Cardiac muscle cell (in vitro differentiated cells and primary cell): ENCODE results near the gene ARMC5. TPM values are rescaled to one million over a fixed set of nuclear protein-coding genes. Genes with fewer than 3 reads are reported as not detected.

Source experiments
- DNase-seq, 2 donors: peaks; one replicate each; pipeline versions ENCODE4 v3.0.0 to v3.0.0-alpha.2; 2010 to 2017; ENCODE audit warnings: low read depth in 1 of 2, low spot score in 1 of 2
- H3K27ac ChIP-seq: fragments of 200-600 bp; sonication (generic); 2 replicates; pipeline ENCODE4 v1.5.1; 2016
- H3K27me3 ChIP-seq: fragments of 200-600 bp; sonication (generic); 2 replicates; pipeline ENCODE4 v1.6.0; 2016; ENCODE audit warnings: control low read depth
- H3K36me3 ChIP-seq: fragments of 200-600 bp; sonication (generic); 2 replicates; pipeline ENCODE4 v1.5.1; 2016; ENCODE audit warnings: control low read depth
- H3K4me1 ChIP-seq: fragments of 200-600 bp; sonication (generic); 2 replicates; pipeline ENCODE4 v1.8.1; 2017; ENCODE audit warnings: low read depth, mild to moderate bottlenecking, mixed run types
- H3K4me3 ChIP-seq: fragments of 200-600 bp; sonication (generic); 2 replicates; pipeline ENCODE4 v1.5.1; 2016; ENCODE audit warnings: mild to moderate bottlenecking
- H3K9me3 ChIP-seq: fragments of 200-600 bp; sonication (generic); 2 replicates; pipeline ENCODE4 v1.5.1; 2017; ENCODE audit warnings: low read depth, mild to moderate bottlenecking, control low read depth
- CTCF ChIP-seq: IDR thresholded peaks from 2 replicates; pipeline ENCODE4 v1.5.1; 2012; ENCODE audit warnings: low read depth, mild to moderate bottlenecking, low read length
- polyA plus RNA-seq: library from polyadenylated mRNA; unstranded; fragments of >200 nt; fragmentation: Nextera tagmentation; extraction: Ambion mirVana; gene quantifications from 2 replicates; pipeline ENCODE4 v1.2.1, GENCODE V29; 2016
- total RNA-seq: library from RNA; depleted of rRNA; stranded (reverse); fragments of >200 nt; gene quantifications from 2 replicates; pipeline ENCODE4 v1.2.3, GENCODE V29; 2016

The ARMC5 gene
- total and polyA plus RNA-seq, 2 experiments from 2014 or later = 21.7 to 26.0 TPM

- Histone ChIP-seq H3K4me1 (no peaks in the 10 kb centered on the region), H3K27ac (no peak overlapping the region), H3K4me3 (peak overlapping the region; percentile 35), H3K27me3 (peaks cover 44% of the 10 kb centered on the region), H3K36me3 (peaks cover 6% of the 10 kb centered on the region), H3K9me3 (no peaks in the 10 kb centered on the region)
- DNase-seq = peak; percentile 44 to 70
- TF ChIP-seq CTCF = no peak
Observed at GRCh38 chr16:31487720-31488467, 28.6 kb downstream of the ARMC5 start.

- no peak for TF ChIP-seq CTCF
- no peaks in the 10 kb centered on the region for H3K9me3 ChIP-seq
- H3K4me3 ChIP-seq = peak overlapping the region; percentile 35
- no peak overlapping the region for H3K27ac ChIP-seq
- peaks cover 43% of the 10 kb centered on the region for H3K27me3 ChIP-seq
- H3K36me3 ChIP-seq = peaks cover 10% of the 10 kb centered on the region
- no peaks in the 10 kb centered on the region for H3K4me1 ChIP-seq
- DNase-seq = peak in 1 of 2 donors; percentile 27
Observed at GRCh38 chr16:31488468-31489297, 29.4 kb downstream of the ARMC5 start.

GRCh38 chr16:31489298-31489564 lies 29.9 kb downstream of the ARMC5 start:
- peaks cover 43% of the 10 kb centered on the region for H3K27me3 ChIP-seq
- DNase-seq = no peak
- no peak for TF ChIP-seq CTCF

GRCh38 chr16:31489616-31490584 lies 30.6 kb downstream of the ARMC5 start:
- Histone ChIP-seq H3K4me3 (no peak overlapping the region), H3K4me1 (no peaks in the 10 kb centered on the region), H3K27me3 (peaks cover 38% of the 10 kb centered on the region), H3K9me3 (no peaks in the 10 kb centered on the region), H3K27ac (no peak overlapping the region), H3K36me3 (peaks cover 10% of the 10 kb centered on the region)
- TF ChIP-seq CTCF = no peak
- DNase-seq = no peak

More at GRCh38 chr16:31489298-31489564, 29.9 kb downstream of the ARMC5 start:
- no peak overlapping the region for H3K27ac ChIP-seq
- peaks cover 10% of the 10 kb centered on the region for H3K36me3 ChIP-seq
- no peak overlapping the region for H3K4me3 ChIP-seq
- no peaks in the 10 kb centered on the region for H3K4me1 ChIP-seq
- H3K9me3 ChIP-seq = no peaks in the 10 kb centered on the region

GRCh38 chr16:31491778-31492418 lies 32.6 kb downstream of the ARMC5 start:
- Histone ChIP-seq H3K4me1 (no peaks in the 10 kb centered on the region), H3K4me3 (no peak overlapping the region), H3K27me3 (peaks cover 18% of the 10 kb centered on the region), H3K36me3 (peaks cover 13% of the 10 kb centered on the region), H3K9me3 (no peaks in the 10 kb centered on the region), H3K27ac (no peak overlapping the region)
- no peak for DNase-seq
- TF ChIP-seq CTCF = no peak
